ENCODE data around the gene APMAP.

GRCh38 chr20:24978513-24978912, 14.0 kb downstream of the APMAP start:
- TF ChIP-seq POLR2A (IDR thresholded peaks at IDR 0.05): no peak
- no peak for TF ChIP-seq CTCF (IDR thresholded peaks at IDR 0.05)
